GM19372 (cell line): ENCODE results near the gene KLF13.

Experiments
- ATAC-seq: cut with Tn5 transposase; IDR thresholded peaks from one replicate; pipeline ENCODE4 v1.9.1; 2021; ENCODE audit warnings: mild to moderate bottlenecking, low read depth, moderate library complexity; ENCODE audit not compliant: unreplicated experiment

KLF13 gene

DNA sequence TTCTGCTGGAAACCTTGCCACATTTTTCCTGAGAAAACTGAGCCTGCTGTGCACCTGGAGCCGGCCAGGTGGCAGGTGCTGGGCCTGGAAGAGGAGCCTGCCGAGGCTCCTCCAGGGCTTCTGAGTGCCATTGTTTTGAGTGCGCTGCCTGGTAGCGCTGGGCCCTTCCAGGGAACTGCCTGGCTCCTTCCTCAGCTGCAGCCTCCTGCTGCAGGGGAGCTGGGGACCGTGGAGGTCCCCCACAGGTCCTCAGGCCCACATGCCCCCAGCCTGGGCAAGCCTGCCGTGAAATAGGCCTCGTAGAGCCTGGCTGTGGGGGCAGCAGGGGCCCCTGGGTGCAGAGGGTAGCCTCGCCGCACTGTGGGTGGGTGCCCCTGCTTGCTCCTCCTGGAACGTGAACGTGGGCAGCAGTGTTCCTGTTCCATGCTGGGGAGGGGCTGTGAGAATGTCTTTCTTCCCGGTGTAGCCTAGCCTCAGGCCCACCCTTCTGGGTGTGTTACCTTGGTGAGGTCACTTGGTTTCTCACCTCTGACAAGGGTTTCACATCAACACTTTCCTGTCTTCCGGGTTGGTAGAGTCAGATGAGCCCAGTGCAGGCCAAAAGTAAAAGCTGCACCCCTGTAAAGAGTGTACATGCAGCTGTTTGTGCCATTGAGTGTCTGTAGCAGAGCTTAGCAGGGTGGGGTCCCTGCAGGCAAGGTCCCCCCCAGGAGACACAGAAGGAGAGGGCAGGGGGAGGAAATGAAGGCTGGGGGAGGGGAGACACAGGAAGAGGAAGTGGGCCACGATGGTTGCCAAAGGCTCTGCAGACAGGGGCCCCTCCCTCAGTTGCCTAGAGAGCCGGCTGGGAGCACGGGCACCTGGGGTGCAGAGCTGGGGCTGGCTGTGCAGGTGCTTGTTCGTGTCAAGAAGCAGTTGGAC is 34.5 kb downstream of the KLF13 start:
- ATAC-seq = peak; percentile 75

DNA sequence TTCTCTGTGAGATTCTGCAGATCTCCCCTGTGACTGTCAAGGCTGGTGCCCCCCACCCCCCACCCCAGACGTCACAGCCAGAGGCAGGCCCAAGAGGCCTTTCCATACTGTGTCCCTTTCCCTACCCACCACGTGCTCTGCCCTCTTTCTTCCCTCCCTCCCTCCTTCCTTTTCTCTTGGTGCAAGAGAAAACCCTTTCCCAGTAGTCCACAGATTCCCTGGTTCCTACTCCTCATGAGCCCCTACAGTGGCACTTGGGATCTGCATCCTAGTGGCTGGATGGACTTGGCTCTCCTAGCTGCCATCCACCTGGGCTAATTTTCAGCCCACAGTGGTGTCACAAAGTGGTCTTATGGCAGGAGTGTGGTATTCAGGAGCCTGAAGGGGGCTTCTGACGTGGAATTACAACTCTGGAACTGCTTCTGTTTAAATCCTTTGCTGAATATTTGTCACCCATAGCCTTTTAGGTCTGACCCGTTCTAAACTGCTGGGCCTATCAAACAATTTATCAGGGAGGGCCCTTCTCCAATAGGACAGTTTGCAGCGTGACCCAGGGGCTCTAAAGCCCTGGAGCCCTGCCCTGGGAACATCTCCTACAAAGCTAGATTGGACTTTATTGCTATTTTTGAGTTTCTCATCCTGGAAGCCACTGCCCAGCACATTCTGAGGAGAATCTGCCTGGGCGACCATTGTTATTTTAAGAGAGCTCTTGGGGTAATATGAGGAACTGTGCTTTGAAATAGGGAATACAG is 35.3 kb downstream of the KLF13 start:
- no peak for ATAC-seq

DNA sequence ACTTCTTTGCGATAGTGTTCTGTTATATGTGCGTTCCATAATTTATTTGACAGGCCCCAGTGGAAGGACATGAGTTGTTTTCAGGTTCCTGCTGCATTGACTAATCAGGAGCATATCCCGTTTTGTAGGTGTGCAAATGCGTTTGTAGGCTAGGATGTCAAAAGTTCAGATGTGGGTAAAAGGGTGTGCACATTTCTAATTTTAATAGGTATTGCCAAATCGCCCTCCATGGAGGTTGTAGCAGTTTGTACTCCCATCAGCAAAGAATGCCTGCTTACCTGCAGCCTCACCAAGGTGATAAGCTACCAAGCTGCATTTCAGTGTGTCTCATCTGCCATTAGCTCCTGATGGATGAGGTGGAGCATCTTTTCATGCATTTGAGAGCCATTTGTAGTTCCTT is 36.3 kb downstream of the KLF13 start:
- no peak for ATAC-seq

DNA sequence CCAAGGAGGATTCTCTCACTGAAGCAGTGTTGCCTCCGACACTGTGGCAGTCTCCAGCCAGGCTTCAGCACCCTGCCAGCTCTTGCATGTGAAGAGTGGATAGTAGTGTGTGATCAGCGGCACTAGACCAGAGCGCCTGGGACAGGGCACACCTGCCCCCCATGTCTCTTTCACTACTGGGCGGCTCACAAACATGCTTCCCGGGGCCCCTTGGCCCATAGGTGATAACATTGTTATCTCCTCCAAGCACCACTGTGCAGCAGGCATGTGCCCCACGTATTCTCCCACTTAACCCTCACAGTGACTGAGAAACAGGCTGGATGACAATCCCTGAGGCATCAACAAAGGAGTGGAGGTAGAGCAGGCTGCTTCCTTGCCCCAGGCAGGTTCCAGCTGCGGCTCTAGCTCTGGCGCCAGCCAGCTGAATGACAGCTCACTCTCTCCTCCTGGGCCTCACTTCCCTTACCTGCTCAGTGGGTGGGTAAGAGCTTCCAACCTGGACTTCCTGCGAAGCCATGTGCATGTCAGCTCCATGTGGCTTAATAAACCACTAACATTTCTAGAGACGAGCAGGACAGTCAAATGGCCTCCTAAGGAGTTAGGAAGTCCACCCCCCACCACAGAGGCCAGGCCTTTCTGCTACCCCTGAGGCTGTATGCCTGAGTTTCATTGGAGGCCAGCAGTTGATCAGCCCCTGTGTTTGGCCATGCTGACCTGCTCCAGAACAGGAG is 37.8 kb downstream of the KLF13 start:
- no peak for ATAC-seq

DNA sequence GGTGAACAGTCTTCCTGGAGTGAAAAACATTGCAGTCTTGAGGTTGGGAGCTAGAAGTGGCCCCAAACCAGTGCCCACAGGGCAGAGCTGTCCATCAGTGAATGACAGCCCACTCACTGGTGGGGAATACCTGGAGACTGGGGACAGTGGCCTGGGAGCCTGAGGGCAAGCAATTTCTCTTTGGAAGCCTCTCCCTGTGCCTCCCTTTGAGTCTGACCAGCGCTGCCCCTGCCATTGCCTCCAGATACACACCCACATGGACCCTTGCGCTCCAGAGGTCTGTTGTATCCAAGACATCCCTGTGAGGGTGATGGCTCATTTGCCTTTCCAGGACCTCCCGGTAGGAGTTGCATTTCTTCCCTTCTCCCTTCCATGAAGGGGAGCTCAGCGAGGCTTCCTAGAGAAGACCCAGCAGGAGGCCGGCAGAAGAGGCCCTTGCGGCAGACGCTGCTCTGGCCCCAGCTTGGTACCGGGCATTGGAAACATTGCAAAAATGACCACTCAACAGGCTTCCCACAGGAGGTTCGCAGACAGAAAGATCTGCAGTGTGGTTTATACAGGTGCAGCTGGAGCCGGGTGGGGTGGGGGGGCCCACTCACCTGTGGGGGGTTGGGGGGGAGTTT is 38.5 kb downstream of the KLF13 start:
- no peak for ATAC-seq

DNA sequence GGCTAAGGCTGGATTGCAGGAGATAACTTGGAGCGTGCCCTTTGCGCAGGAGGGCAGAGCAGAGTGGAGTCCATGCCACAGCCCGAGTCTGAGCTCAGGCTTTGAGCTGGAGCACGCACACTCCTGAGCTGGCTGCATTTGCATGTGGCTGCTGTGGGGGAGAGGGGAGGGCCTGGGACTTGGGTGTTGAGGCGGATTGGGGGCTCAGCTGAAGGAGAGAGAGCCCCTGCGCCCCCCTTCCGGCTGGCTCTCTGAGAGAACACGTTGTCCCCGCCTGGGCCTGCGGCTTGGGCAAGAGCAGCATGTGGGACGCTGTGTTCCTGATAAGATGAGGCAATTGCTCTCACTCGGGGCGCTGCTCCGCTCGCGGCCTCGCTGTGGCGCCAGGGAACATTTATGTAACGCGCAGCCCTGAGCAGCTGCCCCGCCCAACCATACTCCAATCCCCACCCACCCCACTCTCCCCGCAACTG is 39.1 kb downstream of the KLF13 start:
- ATAC-seq = peak; percentile 55

DNA sequence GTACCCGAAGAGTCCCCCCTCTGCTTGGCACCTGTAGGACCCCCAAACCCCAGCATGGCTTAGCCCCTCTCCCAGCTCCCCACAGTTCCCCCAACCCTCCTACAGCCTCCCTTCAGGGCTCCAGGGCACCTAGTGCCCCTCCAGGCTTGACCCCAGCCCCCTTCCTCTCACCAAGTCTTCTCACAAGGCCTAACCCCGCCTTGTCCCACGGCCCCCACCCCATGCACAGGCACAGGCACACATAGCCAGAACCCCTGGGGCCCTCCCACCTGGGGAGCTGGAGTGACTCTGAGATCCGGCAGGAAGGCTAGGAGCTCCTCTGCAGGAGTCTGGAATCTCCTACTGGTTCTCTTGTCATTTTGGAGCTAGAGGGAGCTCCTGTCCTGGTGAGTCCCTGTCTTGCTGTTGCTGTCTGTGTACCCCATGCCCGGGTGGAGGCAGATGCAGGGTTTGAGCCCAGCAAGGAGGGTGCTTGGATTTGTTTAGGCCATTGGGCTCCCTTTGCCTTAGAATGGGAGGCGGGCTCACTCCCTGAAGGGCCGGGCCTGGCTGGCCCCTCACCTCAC is 39.6 kb downstream of the KLF13 start:
- no peak for ATAC-seq

DNA sequence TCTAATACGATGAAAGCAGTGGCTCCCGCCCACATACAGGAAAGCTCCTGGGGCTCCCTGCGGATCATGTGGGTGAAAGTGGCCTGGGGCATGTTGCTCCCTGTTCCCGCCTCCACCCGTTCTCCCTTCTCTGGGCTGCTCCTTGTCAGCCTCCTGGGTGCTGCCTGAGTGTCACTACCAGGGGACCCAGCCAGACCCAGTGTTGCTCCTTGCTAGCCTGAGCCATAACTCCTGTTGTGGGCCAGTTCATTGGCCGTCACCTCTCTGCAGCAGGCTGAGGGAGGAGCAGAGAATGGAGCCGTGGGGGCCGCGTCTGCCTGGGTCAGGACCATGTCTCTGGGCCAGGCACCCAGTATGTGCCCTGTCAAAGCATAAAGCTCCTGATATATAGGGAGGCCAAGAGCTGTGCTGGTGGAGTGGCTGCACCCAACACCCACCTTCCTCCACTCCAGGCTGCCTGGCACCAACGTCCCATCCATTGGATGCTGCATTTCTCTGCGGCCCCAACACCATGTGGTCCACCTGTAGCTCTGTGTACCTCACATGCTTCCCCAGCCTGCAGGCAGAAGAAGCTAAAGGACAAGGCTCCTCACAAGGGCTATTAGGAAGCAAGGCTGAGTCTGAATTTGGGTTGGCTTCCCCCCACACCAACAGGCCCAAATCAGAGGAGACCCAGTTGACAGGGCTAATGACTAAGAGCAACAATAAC is 40.5 kb downstream of the KLF13 start:
- no peak for ATAC-seq

DNA sequence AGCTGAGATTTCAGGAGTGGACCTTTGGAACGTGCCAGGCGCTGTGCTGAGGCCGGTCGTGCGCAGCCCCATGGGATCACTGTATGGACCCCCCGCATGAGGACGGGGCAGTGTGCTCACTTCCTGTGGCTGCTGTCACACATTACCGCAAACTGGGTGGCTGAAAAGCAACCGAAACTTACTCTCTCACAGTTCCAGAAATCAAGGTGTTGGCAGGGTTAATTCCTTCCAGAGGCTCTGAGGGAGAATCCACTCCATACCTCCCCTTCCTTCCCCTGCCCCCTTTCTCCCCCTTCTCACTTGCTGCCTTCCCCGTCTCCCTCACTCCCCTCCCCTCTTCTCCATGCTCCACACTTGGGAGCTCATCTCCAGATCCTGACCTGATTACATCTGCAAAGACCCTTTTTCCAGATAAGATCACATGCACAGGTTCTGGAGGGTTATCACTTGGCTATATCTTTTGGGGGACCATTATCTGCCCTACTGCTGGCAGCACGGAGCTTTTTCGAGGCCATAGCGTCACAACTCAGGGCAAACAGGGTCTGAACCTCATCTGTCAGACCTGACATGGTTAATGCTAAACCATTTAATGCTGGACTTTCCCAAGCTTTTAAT is 41.2 kb downstream of the KLF13 start:
- ATAC-seq = peak; percentile 48

DNA sequence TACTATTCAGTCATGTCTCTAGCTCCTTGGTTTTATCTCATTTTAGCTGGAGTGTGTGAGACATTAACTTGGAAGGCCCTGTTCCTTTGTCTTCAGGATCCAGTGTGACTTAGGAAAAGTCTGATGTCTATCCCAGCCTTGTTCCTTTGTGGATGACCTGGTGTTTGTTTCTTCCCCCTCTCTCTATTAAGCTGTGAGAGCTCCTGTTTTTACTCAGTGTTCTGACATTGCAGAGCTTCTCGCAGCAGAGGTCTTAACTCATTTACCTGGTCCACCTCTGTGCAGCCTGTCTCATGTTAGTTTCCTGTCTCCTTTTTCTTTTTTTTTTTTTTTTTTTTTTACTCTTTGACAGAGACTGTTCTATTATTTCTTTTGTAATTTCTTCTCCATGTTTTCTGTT is 43.1 kb downstream of the KLF13 start:
- no peak for ATAC-seq

DNA sequence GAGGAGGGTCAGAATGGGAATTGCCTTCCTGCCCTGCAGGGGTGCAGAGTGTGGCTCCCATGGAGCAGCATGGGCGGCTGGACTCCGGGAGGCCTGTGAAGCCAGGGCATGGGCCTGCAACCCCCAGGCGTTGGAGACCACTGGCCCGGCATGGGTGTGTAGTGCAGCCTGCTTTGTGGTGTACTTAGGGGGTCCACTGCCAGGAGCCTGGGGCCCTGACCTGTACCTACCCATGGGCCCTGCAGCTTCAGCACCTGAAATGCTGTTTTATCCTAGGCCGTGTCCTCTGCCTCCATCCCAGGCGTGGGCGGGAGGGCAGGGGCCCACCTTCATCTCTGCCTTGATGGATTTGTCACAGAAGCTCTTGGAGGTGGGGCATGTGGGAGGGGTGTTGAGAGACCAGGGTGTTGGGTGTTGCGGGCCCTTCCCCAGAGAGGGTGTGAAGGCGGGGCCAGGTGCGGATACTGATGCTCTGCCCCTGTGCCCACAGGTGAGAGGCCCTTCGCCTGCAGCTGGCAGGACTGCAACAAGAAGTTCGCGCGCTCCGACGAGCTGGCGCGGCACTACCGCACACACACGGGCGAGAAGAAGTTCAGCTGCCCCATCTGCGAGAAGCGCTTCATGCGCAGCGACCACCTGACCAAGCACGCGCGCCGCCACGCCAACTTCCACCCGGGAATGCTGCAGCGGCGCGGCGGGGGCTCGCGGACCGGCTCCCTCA is 45.0 kb downstream of the KLF13 start:
- ATAC-seq = no peak

DNA sequence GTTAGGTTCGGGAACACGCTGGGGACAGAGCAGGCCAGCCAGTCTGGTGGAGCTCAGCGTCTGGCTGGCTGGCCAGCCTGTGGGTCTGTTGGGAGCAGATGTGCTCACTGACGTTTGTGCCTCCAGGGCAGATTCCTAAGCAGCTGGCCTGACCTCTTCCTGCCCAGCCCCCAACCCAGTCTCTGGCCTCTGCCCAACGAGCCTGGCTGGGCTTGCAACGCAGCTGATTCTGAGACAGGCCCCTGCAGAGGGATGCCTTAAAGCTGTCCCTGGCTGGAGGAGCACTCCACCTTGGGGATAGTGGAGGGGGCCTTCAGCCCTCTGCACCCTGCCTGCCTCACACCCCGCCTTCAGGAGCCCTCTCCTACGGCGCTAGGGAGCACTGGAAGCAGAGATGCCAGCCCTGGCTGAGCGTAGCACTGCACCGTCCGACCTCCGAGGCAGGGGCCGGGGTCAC is 46.0 kb downstream of the KLF13 start:
- ATAC-seq = no peak

DNA sequence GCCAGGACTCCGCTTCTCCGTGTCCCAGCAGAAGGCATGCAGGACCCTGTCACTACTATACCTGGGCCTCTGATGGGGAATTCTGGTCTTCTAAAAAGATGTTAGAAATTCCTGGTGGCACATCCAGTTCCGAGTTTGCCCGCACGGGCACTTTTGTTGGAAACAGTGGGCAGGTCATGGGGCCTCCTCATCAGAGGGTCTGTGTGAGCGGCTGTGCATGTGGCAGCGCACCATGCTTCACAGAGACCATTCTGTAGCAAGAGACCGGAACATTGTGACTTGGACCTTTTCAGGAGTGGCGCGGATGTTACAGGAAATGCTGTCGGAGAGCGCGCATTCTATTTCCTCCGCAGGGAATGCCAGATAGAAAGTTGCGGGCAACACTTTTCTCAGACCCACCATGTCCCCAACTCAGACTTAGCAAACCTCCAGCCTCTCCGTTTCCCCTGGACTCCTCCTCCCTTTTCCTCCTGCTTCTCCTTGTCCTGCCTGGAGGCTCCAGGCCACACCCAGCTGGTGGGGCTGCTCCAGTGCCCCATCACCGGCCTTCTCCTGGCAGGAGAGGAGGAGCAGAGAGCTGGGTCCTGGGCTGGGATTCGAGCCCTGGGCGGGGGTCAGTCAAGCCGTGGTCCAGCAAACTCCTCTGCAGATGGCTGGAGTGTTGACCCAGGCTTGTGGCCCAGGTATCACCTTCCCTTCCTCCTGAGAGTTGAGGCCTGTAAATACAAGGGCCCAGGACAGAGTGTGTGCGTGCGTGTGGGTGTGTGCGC is 46.6 kb downstream of the KLF13 start:
- no peak for ATAC-seq

DNA sequence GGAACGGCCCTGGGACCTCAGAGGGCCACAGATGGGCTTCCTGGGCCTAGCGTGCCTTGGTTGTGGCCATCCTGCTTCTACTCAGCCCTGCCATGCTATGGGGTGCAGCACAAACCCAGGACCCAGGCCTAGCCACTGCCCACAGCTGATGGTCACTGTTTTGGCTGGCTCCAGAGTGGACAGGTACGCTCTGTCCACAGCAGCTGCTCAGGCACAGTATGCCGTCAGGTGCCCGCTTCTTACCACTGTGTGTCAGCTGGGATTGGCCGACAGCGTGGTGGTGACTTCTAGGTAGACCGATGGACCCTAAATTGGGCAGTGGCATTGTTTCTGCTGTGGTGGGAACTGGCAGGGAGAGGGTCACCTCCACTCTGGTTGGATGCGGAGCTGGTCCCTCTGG is 47.3 kb downstream of the KLF13 start:
- no peak for ATAC-seq

DNA sequence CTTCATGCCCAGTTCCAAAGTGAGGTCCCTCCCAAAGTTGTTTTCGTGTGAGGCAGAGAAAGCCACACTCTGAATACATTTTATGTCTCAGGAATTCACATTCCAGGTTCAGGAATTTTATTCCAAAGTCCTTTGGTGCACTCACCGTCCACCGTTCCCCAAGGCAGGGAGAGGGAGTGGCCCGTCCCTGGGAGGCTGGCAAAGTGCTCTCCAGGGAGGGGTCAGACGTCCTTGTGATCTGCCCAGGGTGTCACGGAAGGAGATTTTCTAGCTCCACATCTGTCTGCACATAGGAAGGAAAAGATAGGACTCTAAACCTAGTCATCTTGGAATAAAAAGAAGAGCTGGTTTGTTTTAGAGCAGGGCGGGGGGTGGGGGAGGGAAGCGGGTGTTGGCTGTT is 47.9 kb downstream of the KLF13 start:
- no peak for ATAC-seq

DNA sequence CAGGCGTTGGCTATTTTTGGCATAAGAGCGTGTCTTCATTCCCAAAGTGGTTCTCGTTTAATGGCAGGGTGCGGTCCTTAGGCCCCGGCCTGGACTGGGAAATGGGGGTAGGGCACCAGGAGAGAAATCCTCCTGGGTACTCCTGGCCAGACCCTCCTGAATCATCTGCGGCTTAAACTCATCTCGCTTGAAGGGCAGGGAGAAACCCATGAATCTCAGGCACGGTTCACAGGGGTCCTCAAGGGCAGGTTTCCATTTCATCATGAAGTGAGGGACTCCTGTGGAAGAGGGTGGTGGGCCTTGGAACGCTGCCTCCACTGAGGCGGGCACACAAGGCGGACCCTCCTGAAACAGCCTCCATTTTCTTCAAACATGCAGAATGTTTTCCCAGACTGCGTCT is 48.4 kb downstream of the KLF13 start:
- no peak for ATAC-seq

DNA sequence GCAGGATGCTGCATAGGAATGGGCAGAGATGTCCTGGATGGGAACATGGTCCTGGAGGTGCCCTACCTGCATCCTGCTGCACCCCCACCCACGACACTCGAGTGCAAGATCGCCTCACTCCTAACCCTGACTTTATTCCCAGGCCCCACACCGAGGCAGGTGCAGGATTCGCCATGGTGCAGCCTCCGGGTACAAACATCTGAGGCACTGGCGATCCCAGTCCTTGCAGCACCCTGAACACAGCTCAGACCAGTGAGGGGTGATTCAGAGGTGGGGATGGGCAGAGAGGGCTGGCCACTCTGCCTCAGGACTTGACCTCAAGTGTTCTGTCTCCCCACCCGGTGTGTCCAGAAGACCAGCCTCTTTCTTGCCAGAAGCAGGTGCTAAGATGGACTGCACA is 49.1 kb downstream of the KLF13 start:
- no peak for ATAC-seq

DNA sequence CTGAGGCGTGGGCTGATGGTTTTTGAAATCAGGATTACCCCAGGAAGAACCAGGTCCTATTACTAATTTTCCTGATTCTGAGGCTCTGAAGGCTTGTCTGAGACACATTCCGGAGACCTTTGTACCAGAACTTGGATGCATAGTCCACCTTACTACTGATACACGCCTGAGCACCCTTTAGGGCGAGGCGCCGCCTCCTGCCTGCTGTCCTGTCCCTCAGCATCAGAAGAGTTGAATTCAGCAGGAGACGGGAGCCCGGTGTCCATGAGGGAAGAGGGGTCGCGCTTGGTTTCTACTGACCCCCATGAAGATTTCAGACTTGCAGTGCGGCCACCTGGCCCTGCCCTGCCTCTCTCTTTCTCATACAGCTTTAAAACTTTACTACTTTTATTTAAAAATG is 49.9 kb downstream of the KLF13 start:
- no peak for ATAC-seq
